ENCODE data around the gene STKLD1.

The STKLD1 gene

DNA sequence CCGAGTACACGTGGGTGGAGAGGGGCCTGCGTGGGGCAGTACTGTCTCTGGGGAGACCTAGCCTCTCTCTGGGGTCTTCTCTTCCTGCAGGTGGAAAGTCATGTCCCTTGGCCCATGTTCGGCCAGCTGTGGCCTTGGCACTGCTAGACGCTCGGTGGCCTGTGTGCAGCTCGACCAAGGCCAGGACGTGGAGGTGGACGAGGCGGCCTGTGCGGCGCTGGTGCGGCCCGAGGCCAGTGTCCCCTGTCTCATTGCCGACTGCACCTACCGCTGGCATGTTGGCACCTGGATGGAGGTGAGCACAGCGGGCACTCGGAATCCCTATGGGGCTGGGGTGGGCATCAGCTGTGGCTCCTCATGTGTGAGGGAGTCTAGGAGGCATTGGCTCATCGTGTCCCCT is 78.2 kb downstream of the STKLD1 start:
- Histone ChIP-seq H3K27me3 (ENCODE audit: insufficient read depth, low read depth, severe bottlenecking) (no peaks in the 10 kb centered on the region), H3K27ac (no peak overlapping the region), H3K9me3 (ENCODE audit: severe bottlenecking) (no peaks in the 10 kb centered on the region), H3K36me3 (no peaks in the 10 kb centered on the region), H3K4me3 (ENCODE audit: low read depth, low read length) (no peak overlapping the region)
- no peak for DNase-seq
- TF ChIP-seq, protein P1, sequence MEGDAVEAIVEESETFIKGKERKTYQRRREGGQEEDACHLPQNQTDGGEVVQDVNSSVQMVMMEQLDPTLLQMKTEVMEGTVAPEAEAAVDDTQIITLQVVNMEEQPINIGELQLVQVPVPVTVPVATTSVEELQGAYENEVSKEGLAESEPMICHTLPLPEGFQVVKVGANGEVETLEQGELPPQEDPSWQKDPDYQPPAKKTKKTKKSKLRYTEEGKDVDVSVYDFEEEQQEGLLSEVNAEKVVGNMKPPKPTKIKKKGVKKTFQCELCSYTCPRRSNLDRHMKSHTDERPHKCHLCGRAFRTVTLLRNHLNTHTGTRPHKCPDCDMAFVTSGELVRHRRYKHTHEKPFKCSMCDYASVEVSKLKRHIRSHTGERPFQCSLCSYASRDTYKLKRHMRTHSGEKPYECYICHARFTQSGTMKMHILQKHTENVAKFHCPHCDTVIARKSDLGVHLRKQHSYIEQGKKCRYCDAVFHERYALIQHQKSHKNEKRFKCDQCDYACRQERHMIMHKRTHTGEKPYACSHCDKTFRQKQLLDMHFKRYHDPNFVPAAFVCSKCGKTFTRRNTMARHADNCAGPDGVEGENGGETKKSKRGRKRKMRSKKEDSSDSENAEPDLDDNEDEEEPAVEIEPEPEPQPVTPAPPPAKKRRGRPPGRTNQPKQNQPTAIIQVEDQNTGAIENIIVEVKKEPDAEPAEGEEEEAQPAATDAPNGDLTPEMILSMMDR (IDR thresholded peaks at IDR 0.05; ENCODE audit: low read depth, low read length) = no peak

GRCh38 chr9:133454943-133455673 is 78.9 kb downstream of the STKLD1 start:
- H3K27ac ChIP-seq = no peak overlapping the region
- H3K27me3 ChIP-seq (ENCODE audit: insufficient read depth, low read depth, severe bottlenecking) = no peaks in the 10 kb centered on the region
- no peaks in the 10 kb centered on the region for H3K9me3 ChIP-seq (ENCODE audit: severe bottlenecking)
- H3K4me3 ChIP-seq (ENCODE audit: low read depth, low read length) = no peak overlapping the region
- TF ChIP-seq, protein P1 (IDR thresholded peaks at IDR 0.05; ENCODE audit: low read depth, low read length) = no peak
- DNase-seq = no peak
- no peaks in the 10 kb centered on the region for H3K36me3 ChIP-seq

Data from WERI-Rb-1 (cell line).